Large intestine (tissue), 3 donors: ENCODE measurements around the gene DIS3L2. TPM values are rescaled to one million over a fixed set of nuclear protein-coding genes. Genes with fewer than 3 reads are reported as not detected.

Experiments
- DNase-seq, 2 donors: peaks; one replicate each; pipeline versions ENCODE4 v3.0.0 to v3.0.0-alpha.2; 2013
- H3K27ac ChIP-seq: one replicate; pipeline ENCODE4 v1.5.1; 2013; ENCODE audit warnings: low read length
- H3K27me3 ChIP-seq: 2 replicates; pipeline ENCODE4 v1.6.1; 2013; ENCODE audit warnings: low read length; ENCODE audit not compliant: control insufficient read depth, insufficient read depth
- H3K36me3 ChIP-seq: 2 replicates; pipeline ENCODE4 v1.6.1; 2013; ENCODE audit warnings: low read length; ENCODE audit not compliant: control insufficient read depth, insufficient read depth
- H3K4me1 ChIP-seq: one replicate; pipeline ENCODE4 v1.6.1; 2013; ENCODE audit warnings: low read length; ENCODE audit not compliant: control insufficient read depth, insufficient read depth
- H3K4me3 ChIP-seq: one replicate; pipeline ENCODE4 v1.5.1; 2013; ENCODE audit warnings: low read length
- H3K9me3 ChIP-seq: one replicate; pipeline ENCODE4 v1.6.1; 2013; ENCODE audit warnings: mild to moderate bottlenecking, low read depth, low read length, moderate library complexity; ENCODE audit not compliant: control insufficient read depth
- WGBS: methylation state at CpG from one replicate; pipeline ENCODE4 v1.1.5; 2013; ENCODE audit warnings: low lambda C conversion rate; ENCODE audit not compliant: insufficient coverage; 5-methylcytosine and 5-hydroxymethylcytosine counted together
- polyA plus RNA-seq: library from polyadenylated mRNA; unstranded; fragments of 120-200 nt; gene quantifications from one replicate; pipeline ENCODE4 v1.2.1, GENCODE V29; 2013

The DIS3L2 gene
- polyA plus RNA-seq, 1 donor = 23.6 TPM

DNA sequence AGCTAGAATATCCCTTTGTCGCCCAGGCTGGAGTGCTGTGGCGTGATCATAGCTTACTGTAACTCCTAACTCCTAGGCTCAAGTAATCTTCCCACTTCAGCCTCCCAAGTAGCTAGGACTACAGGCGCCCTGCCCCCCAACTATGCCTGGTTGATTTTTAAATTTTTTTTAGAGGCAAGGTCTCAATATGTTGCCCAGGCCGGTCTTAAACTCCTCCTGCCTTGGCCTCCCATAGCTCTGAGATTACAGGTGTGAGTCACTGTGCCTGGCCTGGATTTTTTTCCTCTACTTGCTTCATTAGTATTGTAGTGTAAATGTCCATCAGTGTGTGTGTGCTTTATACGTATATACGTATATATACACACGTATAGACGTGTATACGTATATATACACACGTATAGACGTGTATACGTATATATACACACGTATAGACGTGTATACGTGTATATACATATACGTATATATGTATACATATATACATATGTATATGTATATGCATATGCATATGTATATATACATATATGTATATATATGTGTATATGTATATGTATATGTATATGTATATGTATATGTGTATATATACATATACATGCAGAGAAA, 124.4 kb downstream of the DIS3L2 start:
- WGBS = 100% methylated on average over 7 of the region's 16 CpGs
- no peak overlapping the region for H3K4me3 ChIP-seq
- no peak overlapping the region for H3K27ac ChIP-seq
- DNase-seq = no peak
- no peaks in the 10 kb centered on the region for H3K9me3 ChIP-seq
- H3K36me3 ChIP-seq = peaks cover 8% of the 10 kb centered on the region
- H3K27me3 ChIP-seq = no peaks in the 10 kb centered on the region
- no peaks in the 10 kb centered on the region for H3K4me1 ChIP-seq

DNA sequence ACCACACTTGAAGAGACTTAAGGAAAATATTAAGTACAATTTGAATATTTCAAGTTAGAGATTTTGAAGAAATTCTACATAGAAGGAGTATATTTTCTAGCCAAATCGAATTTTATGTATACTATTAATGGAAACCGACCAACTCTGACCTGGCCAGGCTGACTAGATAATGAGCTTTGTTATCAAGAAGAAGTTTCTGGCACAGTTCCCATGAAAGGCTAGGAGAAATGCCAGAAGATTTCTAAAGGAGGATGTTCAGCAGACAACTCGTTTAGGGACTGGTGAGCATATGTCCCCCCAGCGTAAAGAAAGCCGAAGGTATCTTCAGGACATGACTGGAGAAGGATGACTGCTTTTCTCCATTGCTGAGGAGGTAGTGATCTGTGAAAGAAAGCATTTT, 127.3 kb downstream of the DIS3L2 start:
- Histone ChIP-seq H3K4me1 (no peaks in the 10 kb centered on the region), H3K4me3 (no peak overlapping the region), H3K27ac (no peak overlapping the region), H3K27me3 (no peaks in the 10 kb centered on the region), H3K36me3 (peaks cover 8% of the 10 kb centered on the region), H3K9me3 (no peaks in the 10 kb centered on the region)
- WGBS = no CpG with 5 or more reads among the region's 5 CpGs
- DNase-seq = no peak

DNA sequence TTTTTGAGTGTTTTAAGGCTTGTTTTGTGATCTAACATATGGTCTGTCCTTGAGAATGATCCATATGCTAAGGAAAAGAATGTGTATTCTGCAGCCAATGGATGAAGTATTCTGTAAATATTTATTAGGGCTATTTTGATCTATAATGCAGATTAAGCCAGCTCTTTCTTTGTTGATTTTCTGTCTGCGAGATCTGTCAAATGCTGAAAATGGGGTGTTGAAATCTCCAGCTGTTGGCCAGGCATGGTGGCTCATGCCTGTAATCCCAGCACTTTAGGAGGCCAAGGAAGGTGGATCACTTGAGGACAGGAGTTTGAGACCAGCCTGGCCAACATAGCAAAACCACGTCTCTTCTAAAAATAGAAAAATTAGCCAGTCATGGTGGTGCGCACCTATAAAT, 132.7 kb downstream of the DIS3L2 start:
- no CpG with 5 or more reads among the region's 3 CpGs for whole genome bisulfite sequencing
- no peak overlapping the region for H3K27ac ChIP-seq
- DNase-seq = no peak

DNA sequence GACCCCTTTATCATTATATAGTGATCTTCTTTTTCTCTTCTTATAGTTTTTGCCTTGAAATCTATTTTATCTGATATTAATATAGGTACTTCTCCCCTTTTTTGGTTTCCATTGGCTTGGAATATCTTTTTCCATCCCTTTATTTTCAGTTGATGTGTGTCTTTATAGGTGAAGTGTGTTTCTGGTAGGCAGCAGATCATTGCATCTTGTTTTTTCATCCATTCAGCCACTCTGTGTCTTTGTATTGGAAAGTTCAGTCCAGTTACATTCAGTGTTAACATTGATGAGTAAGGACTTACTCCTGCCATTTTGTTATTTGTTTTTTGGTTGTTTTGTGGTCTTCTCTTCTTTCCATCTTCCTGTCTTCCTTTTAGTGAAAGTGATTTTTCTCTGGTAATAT, 133.4 kb downstream of the DIS3L2 start:
- no peaks in the 10 kb centered on the region for H3K4me1 ChIP-seq
- no peak for DNase-seq
- no peaks in the 10 kb centered on the region for H3K27me3 ChIP-seq
- no peak overlapping the region for H3K4me3 ChIP-seq
- H3K9me3 ChIP-seq = peaks cover 29% of the 10 kb centered on the region
- peaks cover 12% of the 10 kb centered on the region for H3K36me3 ChIP-seq
- no peak overlapping the region for H3K27ac ChIP-seq

More for the DNA sequence above, 132.7 kb downstream of the DIS3L2 start:
- Histone ChIP-seq H3K27me3 (no peaks in the 10 kb centered on the region), H3K4me3 (no peak overlapping the region), H3K36me3 (peaks cover 12% of the 10 kb centered on the region), H3K4me1 (no peaks in the 10 kb centered on the region), H3K9me3 (peaks cover 25% of the 10 kb centered on the region)

DNA sequence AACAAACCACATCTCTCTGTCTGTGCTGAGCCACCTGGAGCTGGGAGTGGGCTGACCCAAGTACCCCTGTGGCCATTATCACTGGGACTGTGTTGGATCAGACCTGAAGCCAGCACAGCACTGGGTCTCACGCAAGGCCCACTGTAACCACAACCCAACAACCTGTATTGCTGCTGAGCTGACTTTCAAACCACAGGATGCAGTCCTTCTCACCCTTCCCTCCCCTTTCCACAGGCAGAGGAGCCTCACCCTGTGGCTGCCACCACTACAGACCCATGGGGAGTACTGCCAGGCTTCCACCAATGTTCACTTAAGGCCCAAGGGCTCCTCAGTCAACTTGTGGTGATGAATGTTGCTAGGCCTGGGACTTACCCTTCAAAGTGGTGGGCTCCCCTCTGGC, 135.7 kb downstream of the DIS3L2 start:
- WGBS = no CpG with 5 or more reads among the region's 1 CpG
- no peak for DNase-seq
- no peak overlapping the region for H3K4me3 ChIP-seq
- H3K36me3 ChIP-seq = peaks cover 12% of the 10 kb centered on the region
- H3K9me3 ChIP-seq = peaks cover 39% of the 10 kb centered on the region
- H3K27me3 ChIP-seq = no peaks in the 10 kb centered on the region
- no peaks in the 10 kb centered on the region for H3K4me1 ChIP-seq
- no peak overlapping the region for H3K27ac ChIP-seq

DNA sequence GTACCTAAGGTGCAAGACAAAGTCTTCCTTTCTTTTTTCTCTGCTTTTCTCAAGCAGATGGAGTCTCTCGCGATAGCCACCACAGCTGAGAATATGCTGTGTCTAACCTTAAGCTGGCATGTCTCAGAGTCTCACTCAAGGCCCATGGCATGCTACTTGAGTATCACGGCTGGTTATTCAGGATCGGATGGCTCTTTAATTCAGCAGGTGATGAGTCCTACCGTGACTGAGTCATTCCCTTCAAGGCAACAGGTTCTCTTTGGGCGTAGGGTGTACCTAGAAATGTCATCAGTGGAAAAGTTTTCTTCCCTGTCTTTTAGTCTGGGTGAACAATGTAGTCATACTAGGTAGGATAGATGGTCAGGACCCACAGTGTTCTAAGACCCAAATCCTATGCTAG, 136.2 kb downstream of the DIS3L2 start:
- no peak overlapping the region for H3K27ac ChIP-seq
- no peak for DNase-seq
- H3K4me3 ChIP-seq = no peak overlapping the region
- H3K27me3 ChIP-seq = no peaks in the 10 kb centered on the region
- peaks cover 12% of the 10 kb centered on the region for H3K36me3 ChIP-seq
- H3K4me1 ChIP-seq = no peaks in the 10 kb centered on the region
- H3K9me3 ChIP-seq = peaks cover 39% of the 10 kb centered on the region
- WGBS = no CpG with 5 or more reads among the region's 6 CpGs

DNA sequence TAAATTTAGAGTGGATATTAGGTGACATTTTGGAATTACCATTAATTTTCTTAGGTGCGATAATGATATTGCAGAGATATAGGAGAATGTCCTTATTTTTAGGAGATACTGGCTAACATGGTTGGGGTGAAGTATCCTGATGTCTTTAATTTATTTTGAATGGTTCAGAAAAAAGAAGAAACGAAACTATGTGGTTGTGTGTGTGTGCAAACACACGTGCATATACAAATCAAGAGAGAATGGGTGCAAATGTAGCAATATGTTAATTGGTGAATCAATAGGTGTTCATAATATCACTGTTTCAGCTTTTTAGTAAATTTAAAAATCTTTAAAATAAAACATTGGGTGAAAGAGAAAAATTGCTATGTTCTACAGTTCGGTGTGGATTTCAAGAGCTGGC, 140.9 kb downstream of the DIS3L2 start:
- Histone ChIP-seq H3K4me3 (no peak overlapping the region), H3K9me3 (peaks cover 18% of the 10 kb centered on the region), H3K4me1 (no peaks in the 10 kb centered on the region), H3K27ac (no peak overlapping the region), H3K36me3 (peaks cover 5% of the 10 kb centered on the region), H3K27me3 (no peaks in the 10 kb centered on the region)
- WGBS = 80% methylated on average over 2 of the region's 4 CpGs
- no peak for DNase-seq

DNA sequence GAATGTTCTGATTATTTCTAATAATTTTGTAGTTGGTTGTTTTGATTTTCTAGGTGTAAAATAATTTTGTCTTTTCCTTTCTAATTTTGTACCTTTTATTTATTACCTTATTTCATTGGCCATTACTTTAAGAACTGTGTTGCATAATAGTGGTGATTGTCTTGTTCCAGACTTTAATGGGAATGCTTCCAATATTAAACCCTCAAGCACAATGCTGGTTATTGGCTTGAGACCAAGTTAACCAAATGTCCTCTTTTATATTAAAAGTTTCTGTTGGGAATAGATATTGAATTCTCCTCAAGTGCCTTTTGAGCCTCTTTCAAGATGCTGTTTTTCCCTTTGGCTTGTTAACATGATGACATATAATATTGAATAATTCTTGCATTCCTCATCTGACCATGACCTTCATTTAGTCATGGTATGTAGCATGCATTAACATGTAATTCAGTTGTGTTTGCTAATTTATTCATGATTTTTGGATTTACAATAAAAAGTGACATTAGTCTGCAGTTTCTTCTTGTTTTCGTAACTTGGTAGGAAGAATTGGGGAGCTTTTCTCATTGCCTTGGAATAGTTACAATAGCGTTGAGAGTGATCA, 141.7 kb downstream of the DIS3L2 start:
- no peak for DNase-seq
- H3K36me3 ChIP-seq = no peaks in the 10 kb centered on the region
- no peaks in the 10 kb centered on the region for H3K4me1 ChIP-seq
- H3K4me3 ChIP-seq = no peak overlapping the region
- H3K27ac ChIP-seq = no peak overlapping the region
- H3K9me3 ChIP-seq = peaks cover 18% of the 10 kb centered on the region
- H3K27me3 ChIP-seq = no peaks in the 10 kb centered on the region
- 100% methylated on average over 2 of the region's 2 CpGs for WGBS

DNA sequence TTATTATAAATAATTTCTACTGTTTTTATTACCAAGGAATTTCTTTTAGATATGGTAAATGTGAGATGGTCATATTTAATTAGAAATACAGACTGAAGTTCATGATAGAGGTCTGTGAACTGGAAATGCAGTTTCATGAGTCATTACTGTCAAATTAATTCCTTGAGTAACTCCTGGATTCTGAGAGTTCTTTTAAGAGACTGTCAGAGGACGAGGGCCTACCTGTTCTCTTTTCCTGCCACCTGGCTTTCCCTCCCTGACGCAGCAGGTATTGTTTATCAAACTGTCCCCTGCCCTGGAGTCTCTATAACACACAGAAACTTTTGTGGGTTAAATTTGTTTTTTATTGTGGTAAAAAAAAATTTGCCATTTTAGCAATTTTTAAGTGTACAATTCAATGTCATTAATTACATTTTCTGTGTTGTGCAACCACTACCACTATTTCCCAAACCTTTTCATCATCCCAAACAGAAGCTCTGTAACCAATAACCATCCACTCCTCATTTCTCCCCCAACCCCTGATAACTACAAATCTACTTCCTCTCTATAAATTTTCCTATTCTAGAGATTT, 142.6 kb downstream of the DIS3L2 start:
- H3K9me3 ChIP-seq = peaks cover 15% of the 10 kb centered on the region
- no peaks in the 10 kb centered on the region for H3K4me1 ChIP-seq
- H3K27me3 ChIP-seq = no peaks in the 10 kb centered on the region
- no peak overlapping the region for H3K27ac ChIP-seq
- no CpG with 5 or more reads among the region's 2 CpGs for WGBS
- H3K4me3 ChIP-seq = no peak overlapping the region
- H3K36me3 ChIP-seq = no peaks in the 10 kb centered on the region
- no peak for DNase-seq

DNA sequence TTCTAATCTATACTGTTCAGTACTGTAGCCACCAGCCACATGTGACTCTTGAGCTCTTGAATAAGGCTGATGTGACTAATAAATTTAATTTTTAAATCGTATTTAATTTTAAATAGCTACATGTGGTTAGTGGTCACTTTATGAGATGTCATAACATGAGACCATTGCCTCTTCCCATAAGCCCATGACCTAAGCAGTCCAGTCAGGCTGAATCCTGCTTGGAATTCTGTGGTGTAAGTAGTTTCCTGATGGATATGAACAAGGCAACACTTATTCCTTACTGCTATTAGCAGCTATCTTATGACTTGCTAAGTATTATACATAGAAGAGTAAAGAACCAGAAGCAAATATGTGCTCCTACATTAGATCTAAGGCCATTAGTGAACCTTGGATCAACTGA, 150.0 kb downstream of the DIS3L2 start:
- H3K27me3 ChIP-seq = no peaks in the 10 kb centered on the region
- DNase-seq = no peak
- H3K36me3 ChIP-seq = no peaks in the 10 kb centered on the region
- no peak overlapping the region for H3K27ac ChIP-seq
- H3K9me3 ChIP-seq = no peaks in the 10 kb centered on the region
- no CpG with 5 or more reads among the region's 1 CpG for WGBS
- H3K4me1 ChIP-seq = no peaks in the 10 kb centered on the region
- no peak overlapping the region for H3K4me3 ChIP-seq

DNA sequence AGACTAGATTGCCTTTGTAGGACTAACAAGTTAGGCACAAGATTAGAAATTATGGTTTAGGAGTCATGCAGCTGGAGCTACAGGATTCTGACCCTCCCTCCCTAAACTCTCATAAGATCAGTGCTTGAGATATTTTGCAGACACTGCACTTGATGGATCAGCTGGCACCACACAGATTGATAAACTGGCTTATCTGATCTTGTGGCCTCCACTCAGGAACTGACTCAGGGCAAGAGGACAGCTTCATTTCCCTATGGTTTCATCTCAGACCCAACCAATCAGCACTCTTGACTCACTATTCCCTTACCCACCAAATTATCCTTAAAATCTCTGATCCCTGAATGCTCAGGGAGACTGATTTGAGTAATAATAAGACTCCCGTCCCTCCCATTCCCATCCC, 152.3 kb downstream of the DIS3L2 start:
- H3K9me3 ChIP-seq = no peaks in the 10 kb centered on the region
- no peaks in the 10 kb centered on the region for H3K36me3 ChIP-seq
- no peak overlapping the region for H3K27ac ChIP-seq
- no peaks in the 10 kb centered on the region for H3K27me3 ChIP-seq
- no peak overlapping the region for H3K4me3 ChIP-seq
- WGBS = no CpG with 5 or more reads among the region's 1 CpG
- DNase-seq = no peak
- H3K4me1 ChIP-seq = no peaks in the 10 kb centered on the region
